CD4-positive, CD25-positive, alpha-beta regulatory T cell (primary cell): ENCODE measurements around the gene MTG2. TPM values are rescaled to one million over a fixed set of nuclear protein-coding genes. Genes with fewer than 3 reads are reported as not detected.

Source experiments
- ATAC-seq, 2 donors: fragments of 150-1000 bp; cut with Tn5 transposase; one replicate each; pipeline ENCODE4 v1.10.0; 2021; ENCODE audit warnings: low read depth in 2 of 2, moderate number of reproducible peaks in 2 of 2, moderate library complexity in 1 of 2
- DNase-seq, 3 donors: peaks; one replicate each; pipeline versions ENCODE4 v3.0.0 to v3.0.0-alpha.2; 2012 to 2022; ENCODE audit warnings: mixed read lengths in 1 of 3
- H3K27ac ChIP-seq: one replicate; pipeline ENCODE4 v1.7.0; 2013; ENCODE audit warnings: mild to moderate bottlenecking, low read length; ENCODE audit not compliant: insufficient read depth, poor library complexity, severe bottlenecking
- H3K27me3 ChIP-seq: one replicate; pipeline ENCODE4 v1.7.0; 2013; ENCODE audit warnings: low read length; ENCODE audit not compliant: control insufficient read depth, insufficient read depth
- H3K36me3 ChIP-seq: one replicate; pipeline ENCODE4 v1.7.0; 2013; ENCODE audit warnings: mild to moderate bottlenecking, low read length, moderate library complexity; ENCODE audit not compliant: control insufficient read depth, insufficient read depth
- H3K4me1 ChIP-seq: 2 replicates; pipeline ENCODE4 v1.7.0; 2013; ENCODE audit warnings: mild to moderate bottlenecking, low read length; ENCODE audit not compliant: insufficient read depth, control insufficient read depth, poor library complexity, severe bottlenecking
- H3K4me3 ChIP-seq: one replicate; pipeline ENCODE4 v1.7.0; 2013; ENCODE audit warnings: low read depth, mild to moderate bottlenecking, low read length, moderate library complexity
- H3K9me3 ChIP-seq, 2 experiments: 1 replicate in 1 of 2; 2 replicates in 1 of 2; pipeline ENCODE4 v1.7.0; 2013; ENCODE audit warnings: low read length in 2 of 2, mild to moderate bottlenecking in 1 of 2, moderate library complexity in 1 of 2; ENCODE audit not compliant: control insufficient read depth in 2 of 2
- H3K27ac Mint-ChIP-seq, 3 donors: one replicate each; pipeline ENCODE4 v1.8.0; 2020 to 2022; ENCODE audit warnings: mild to moderate bottlenecking in 3 of 3, mixed read lengths in 3 of 3, moderate library complexity in 2 of 3
- H3K27me3 Mint-ChIP-seq: one replicate; pipeline ENCODE4 v1.8.0; 2022; ENCODE audit warnings: mild to moderate bottlenecking, mixed read lengths
- H3K36me3 Mint-ChIP-seq: one replicate; pipeline ENCODE4 v1.8.0; 2020; ENCODE audit warnings: mixed read lengths
- H3K4me1 Mint-ChIP-seq, 4 donors: one replicate each; pipeline ENCODE4 v1.8.0; 2020 to 2022; ENCODE audit warnings: mixed read lengths in 4 of 4, mild to moderate bottlenecking in 1 of 4
- H3K4me3 Mint-ChIP-seq, 4 donors: one replicate each; pipeline ENCODE4 v1.8.0; 2020 to 2022; ENCODE audit warnings: mild to moderate bottlenecking in 4 of 4, mixed read lengths in 4 of 4, moderate library complexity in 3 of 4
- H3K9me3 Mint-ChIP-seq, 7 donors: one replicate each; pipeline ENCODE4 v1.8.0; 2020 to 2022; ENCODE audit warnings: mixed read lengths in 7 of 7, mild to moderate bottlenecking in 3 of 7, moderate library complexity in 2 of 7
- polyA plus RNA-seq, 4 donors: library from polyadenylated mRNA; unstranded; fragments of 300-500 nt; fragmentation: Illumina TruSeq; gene quantifications; one replicate each; pipeline ENCODE4 v1.2.3, GENCODE V29; 2021
- total RNA-seq: library from RNA; stranded (reverse); gene quantifications from one replicate; pipeline ENCODE4 v1.2.3, GENCODE V29; 2022

The MTG2 gene
- total and polyA plus RNA-seq, 5 donors from 2014 or later: 17.5 to 23.6 (median 18.9) TPM

DNA sequence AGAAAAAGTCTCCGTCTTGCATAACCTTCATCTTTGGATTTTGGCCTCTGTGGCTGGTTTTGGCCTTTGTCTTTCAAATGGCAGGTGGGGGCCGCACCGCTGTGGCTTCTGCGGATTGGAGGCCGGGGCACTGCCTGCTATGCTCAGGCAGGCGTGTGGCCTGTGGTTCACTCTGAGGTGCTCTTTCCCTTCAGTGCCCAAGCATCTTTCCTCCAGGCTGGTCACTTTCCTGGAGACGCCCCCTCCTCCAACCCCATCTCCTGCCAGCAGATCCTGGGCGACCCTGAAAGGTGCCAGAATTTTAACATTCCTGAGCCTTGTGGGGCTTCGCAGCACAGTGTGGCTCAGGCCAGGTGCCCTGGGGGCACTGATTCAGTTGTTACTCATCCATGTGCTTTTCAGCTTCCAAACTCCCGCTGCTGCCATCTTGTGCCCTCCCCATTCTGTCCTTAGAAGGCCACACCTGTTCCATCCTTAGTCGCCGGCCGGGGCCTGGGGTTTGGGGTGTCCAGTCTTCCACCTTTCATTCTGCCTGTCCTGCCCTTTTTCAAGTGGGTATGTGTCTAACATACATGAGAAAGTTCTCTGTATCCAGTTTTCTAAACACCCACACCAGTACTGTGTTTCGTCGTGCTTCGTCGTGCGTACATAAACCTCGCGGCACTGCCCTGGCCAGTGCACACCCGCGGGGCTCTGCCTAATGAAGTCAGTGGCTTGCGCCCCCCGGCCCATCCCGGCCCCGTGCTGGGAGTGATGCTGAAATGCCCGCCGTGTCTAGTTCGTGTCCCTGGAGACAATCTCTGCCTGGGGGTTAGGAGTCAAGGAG is 27.2 kb upstream of the MTG2 start:
- Histone ChIP-seq H3K4me3 (no peak overlapping the region), H3K27me3 (no peaks in the 10 kb centered on the region), H3K9me3 (no peaks in the 10 kb centered on the region), H3K27ac (no peak overlapping the region), H3K36me3 (peaks cover 9% of the 10 kb centered on the region), H3K4me1 (peaks cover 8% of the 10 kb centered on the region)
- peaks cover 32% of the 10 kb centered on the region for H3K36me3 Mint-ChIP-seq
- H3K4me3 Mint-ChIP-seq: no peak overlapping the region
- H3K9me3 Mint-ChIP-seq: peaks cover 0 to 3% (median 1%) of the 10 kb centered on the region in 7 donors
- H3K27me3 Mint-ChIP-seq: no peaks in the 10 kb centered on the region
- no peak overlapping the region for H3K27ac Mint-ChIP-seq
- ATAC-seq: no peak
- peaks cover 0 to 34% (median 8%) of the 10 kb centered on the region in 4 donors for H3K4me1 Mint-ChIP-seq
- DNase-seq: no peak

DNA sequence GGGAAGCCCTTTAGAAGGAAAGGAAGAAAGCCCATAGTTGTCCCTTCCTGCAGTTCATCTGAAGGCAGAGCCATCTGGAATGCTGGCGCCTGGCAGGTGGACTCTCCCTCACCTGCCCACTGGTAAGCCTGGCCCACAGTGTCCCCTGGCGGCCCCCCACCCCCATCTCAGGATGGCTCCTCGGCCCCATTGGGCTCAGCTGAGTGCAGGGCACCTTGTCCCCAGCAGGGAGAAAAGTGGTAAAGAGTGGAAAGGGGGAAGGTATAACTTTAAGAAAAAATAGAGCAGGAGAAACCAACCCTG is 26.6 kb upstream of the MTG2 start:
- H3K27me3 Mint-ChIP-seq: no peaks in the 10 kb centered on the region
- no peaks in the 10 kb centered on the region for H3K27me3 ChIP-seq
- peaks cover 32% of the 10 kb centered on the region for H3K36me3 Mint-ChIP-seq
- H3K36me3 ChIP-seq: peaks cover 13% of the 10 kb centered on the region
- peaks cover 0 to 3% (median 1%) of the 10 kb centered on the region in 7 donors for H3K9me3 Mint-ChIP-seq
- H3K9me3 ChIP-seq: no peaks in the 10 kb centered on the region
- no peak overlapping the region for H3K4me3 Mint-ChIP-seq
- no peak overlapping the region for H3K4me3 ChIP-seq
- H3K27ac ChIP-seq: no peak overlapping the region
- ATAC-seq: no peak
- no peak for DNase-seq
- no peak overlapping the region for H3K27ac Mint-ChIP-seq
- H3K4me1 ChIP-seq: peaks cover 8% of the 10 kb centered on the region
- H3K4me1 Mint-ChIP-seq: peaks cover 0 to 32% (median 8%) of the 10 kb centered on the region in 4 donors

DNA sequence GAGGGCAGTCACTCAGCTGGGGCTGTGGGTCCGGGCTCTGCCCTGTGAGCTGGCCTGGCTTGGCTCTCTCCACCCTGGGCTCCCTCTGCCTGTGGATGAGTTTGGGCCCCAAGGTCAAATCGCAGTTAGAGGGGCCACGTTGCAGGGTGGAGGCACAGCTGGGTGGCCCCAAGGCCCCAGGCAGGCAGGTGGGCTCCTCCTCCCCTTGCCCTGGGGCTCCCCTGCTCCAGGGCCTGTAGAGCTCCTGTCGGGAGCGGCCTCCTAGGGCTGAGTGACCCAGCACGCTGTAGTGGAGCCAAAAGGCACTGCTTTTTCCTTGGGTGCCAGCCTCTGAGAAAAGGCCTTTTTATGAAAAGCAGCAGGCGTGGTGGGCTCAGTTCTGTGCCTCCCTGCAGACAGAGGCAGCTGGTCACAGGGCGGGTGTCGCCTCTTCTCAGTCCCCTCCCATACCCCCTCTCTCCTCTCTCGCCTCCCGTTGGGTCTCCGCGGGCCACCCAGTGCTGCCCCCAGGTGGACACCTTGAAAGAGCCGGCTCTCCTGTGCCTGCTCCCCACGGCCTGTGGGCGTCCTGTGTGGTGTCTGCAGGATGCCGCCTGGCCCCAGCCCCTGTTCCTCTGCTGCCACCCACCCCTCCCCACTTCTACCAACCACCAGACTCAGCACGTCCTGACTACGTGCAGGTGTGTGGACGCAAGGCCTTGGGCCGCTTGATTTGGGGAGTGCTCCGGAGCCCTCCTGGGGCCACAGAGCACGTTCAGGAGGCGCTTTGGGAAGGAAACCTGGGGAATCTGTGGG is 26.0 kb upstream of the MTG2 start:
- Mint-ChIP-seq H3K4me1 (peaks cover 0 to 31% (median 8%) of the 10 kb centered on the region in 4 donors), H3K36me3 (peaks cover 34% of the 10 kb centered on the region), H3K27ac (peak overlapping the region in 1 of 3 donors; percentile 55), H3K9me3 (peaks cover 0 to 3% (median 1%) of the 10 kb centered on the region in 7 donors), H3K27me3 (no peaks in the 10 kb centered on the region), H3K4me3 (no peak overlapping the region)
- ATAC-seq (peak; percentile 84), DNase-seq (peak; percentile 52 to 69 (median 68))
- peaks cover 17% of the 10 kb centered on the region for H3K36me3 ChIP-seq
- no peaks in the 10 kb centered on the region for H3K27me3 ChIP-seq
- H3K27ac ChIP-seq: no peak overlapping the region
- H3K4me1 ChIP-seq: peaks cover 8% of the 10 kb centered on the region
- H3K9me3 ChIP-seq: no peaks in the 10 kb centered on the region
- H3K4me3 ChIP-seq: no peak overlapping the region

DNA sequence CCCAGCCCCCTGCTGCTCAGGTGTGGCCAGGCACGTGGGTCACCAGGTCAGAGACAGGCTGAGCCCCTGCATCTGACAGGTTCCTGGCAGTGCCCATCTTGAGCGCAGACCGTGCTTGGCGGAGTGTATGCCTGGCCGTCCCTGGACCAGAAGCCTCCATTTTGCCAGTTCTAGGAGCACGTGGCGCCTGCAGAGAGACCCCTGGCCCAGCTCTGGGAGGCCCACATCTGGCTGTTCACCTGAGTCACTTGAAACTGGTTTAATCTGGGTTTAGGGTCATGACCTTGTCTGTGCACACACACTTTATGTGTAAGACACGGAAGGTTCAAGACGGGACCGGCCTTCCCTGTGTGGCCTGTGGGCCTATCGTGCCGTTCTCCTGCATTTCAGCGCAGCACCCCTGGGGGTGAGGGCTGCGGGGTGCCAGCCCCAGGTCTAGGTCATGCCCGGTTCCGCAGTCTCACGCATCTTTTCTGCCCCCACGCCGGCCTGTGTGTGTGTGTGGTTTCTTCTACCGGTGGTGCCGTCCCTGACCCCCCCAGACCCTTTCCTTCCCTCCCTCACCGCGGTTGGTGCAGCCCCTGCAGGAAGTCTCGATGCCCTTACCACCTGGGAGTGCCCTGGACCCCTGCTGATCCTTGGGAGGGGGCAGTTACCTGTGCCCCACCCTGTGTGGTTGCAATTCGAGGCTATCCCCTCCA is 25.3 kb upstream of the MTG2 start:
- no peaks in the 10 kb centered on the region for H3K27me3 Mint-ChIP-seq
- DNase-seq (no peak), ATAC-seq (no peak)
- peaks cover 17% of the 10 kb centered on the region for H3K36me3 ChIP-seq
- peaks cover 0 to 3% (median 1%) of the 10 kb centered on the region in 7 donors for H3K9me3 Mint-ChIP-seq
- H3K4me1 Mint-ChIP-seq: peaks cover 0 to 27% (median 8%) of the 10 kb centered on the region in 4 donors
- no peak overlapping the region for H3K27ac ChIP-seq
- no peak overlapping the region for H3K4me3 ChIP-seq
- no peak overlapping the region for H3K4me3 Mint-ChIP-seq
- H3K4me1 ChIP-seq: peaks cover 8% of the 10 kb centered on the region
- H3K9me3 ChIP-seq: no peaks in the 10 kb centered on the region
- peaks cover 32% of the 10 kb centered on the region for H3K36me3 Mint-ChIP-seq
- H3K27ac Mint-ChIP-seq: no peak overlapping the region
- H3K27me3 ChIP-seq: no peaks in the 10 kb centered on the region

DNA sequence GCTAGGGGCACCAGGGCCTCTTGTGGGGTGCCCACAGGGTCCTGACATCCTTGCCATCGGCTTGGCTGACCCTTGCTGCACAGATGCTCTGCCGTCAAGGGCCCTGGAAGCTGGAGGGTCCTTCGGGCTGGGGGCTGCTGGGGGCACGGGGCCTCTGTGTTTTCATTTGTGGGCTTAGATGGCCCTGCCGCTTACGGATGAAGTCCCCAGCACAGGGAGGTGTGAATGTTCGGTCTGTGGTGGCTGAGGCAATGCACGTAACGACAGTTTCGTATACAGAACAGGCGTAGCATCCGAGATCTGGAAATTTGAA is 24.8 kb upstream of the MTG2 start:
- Histone ChIP-seq H3K27ac (no peak overlapping the region), H3K27me3 (no peaks in the 10 kb centered on the region), H3K4me3 (no peak overlapping the region), H3K4me1 (peaks cover 8% of the 10 kb centered on the region), H3K9me3 (no peaks in the 10 kb centered on the region), H3K36me3 (peaks cover 20% of the 10 kb centered on the region)
- no peak overlapping the region for H3K4me3 Mint-ChIP-seq
- H3K36me3 Mint-ChIP-seq: peaks cover 27% of the 10 kb centered on the region
- H3K27me3 Mint-ChIP-seq: no peaks in the 10 kb centered on the region
- DNase-seq (no peak), ATAC-seq (no peak)
- peaks cover 0 to 3% (median 0%) of the 10 kb centered on the region in 7 donors for H3K9me3 Mint-ChIP-seq
- H3K27ac Mint-ChIP-seq: no peak overlapping the region
- peaks cover 0 to 27% (median 8%) of the 10 kb centered on the region in 4 donors for H3K4me1 Mint-ChIP-seq

DNA sequence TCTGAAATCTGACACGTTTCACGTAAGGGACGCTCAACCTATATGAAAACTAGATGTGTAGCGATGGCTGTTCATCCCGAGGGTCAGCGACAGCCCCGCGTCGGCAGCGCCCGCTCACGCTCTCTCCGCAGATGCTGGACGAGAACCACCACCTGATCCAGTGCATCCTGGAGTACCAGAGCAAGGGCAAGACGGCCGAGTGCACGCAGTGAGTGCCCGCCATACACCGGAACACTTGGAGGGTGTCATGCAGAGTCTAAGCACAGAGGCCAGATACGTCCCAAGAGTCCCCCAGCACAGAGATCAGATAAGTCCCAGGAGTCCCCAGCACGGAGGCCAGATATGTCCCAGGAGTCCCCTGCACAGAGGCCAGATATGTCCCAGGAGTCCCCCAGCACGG is 24.3 kb upstream of the MTG2 start:
- H3K27me3 Mint-ChIP-seq: no peaks in the 10 kb centered on the region
- H3K4me1 Mint-ChIP-seq: peaks cover 0 to 27% (median 7%) of the 10 kb centered on the region in 4 donors
- H3K9me3 ChIP-seq: no peaks in the 10 kb centered on the region
- peaks cover 8% of the 10 kb centered on the region for H3K4me1 ChIP-seq
- peaks cover 25% of the 10 kb centered on the region for H3K36me3 Mint-ChIP-seq
- H3K4me3 ChIP-seq: no peak overlapping the region
- no peaks in the 10 kb centered on the region for H3K27me3 ChIP-seq
- H3K27ac ChIP-seq: no peak overlapping the region
- H3K36me3 ChIP-seq: peaks cover 20% of the 10 kb centered on the region
- H3K27ac Mint-ChIP-seq: no peak overlapping the region
- peaks cover 0 to 2% (median 0%) of the 10 kb centered on the region in 7 donors for H3K9me3 Mint-ChIP-seq
- ATAC-seq: no peak
- H3K4me3 Mint-ChIP-seq: no peak overlapping the region
- DNase-seq: no peak

DNA sequence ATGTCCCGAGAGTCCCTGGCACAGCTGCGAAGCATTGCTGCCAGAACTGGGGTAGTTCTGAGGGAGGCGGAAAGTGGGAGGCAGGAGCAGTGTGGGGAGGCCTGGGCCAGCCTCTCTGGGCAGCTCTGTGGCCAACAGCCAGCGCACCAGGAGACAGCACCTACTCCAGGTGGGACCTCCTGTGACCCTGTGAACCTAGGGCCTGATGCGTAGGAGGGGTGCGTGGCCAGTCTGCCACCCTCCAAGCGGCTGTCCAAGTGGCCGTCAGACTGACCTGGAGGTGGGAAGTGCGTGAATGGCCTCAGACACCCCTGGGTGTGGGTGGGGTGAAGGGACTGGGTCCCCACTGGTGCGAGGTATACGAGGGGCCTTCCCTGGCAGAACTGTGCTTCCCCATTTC is 23.8 kb upstream of the MTG2 start:
- Histone ChIP-seq H3K27ac (no peak overlapping the region), H3K27me3 (no peaks in the 10 kb centered on the region), H3K9me3 (no peaks in the 10 kb centered on the region), H3K36me3 (peaks cover 17% of the 10 kb centered on the region), H3K4me1 (peaks cover 8% of the 10 kb centered on the region), H3K4me3 (no peak overlapping the region)
- DNase-seq: no peak
- peaks cover 20% of the 10 kb centered on the region for H3K36me3 Mint-ChIP-seq
- peaks cover 0 to 24% (median 5%) of the 10 kb centered on the region in 4 donors for H3K4me1 Mint-ChIP-seq
- H3K27me3 Mint-ChIP-seq: no peaks in the 10 kb centered on the region
- no peak overlapping the region for H3K27ac Mint-ChIP-seq
- no peak for ATAC-seq
- H3K9me3 Mint-ChIP-seq: peaks cover 0 to 1% (median 0%) of the 10 kb centered on the region in 7 donors
- H3K4me3 Mint-ChIP-seq: no peak overlapping the region
